GM23248 (cell line): ENCODE measurements around the gene SF3B4. TPM values are rescaled to one million over a fixed set of nuclear protein-coding genes. Genes with fewer than 3 reads are reported as not detected.
A peak's percentile ranks its signal among the peaks of the same experiment; 100 is the strongest.

Experiments
- DNase-seq: peaks from one replicate; pipeline ENCODE4 v3.0.0-alpha.2; 2015
- H2AFZ ChIP-seq: fragments of 200-600 bp; sonication (generic); 2 replicates; pipeline ENCODE4 v1.6.1; 2016; ENCODE audit warnings: antibody characterized with exemption
- H3F3A ChIP-seq: fragments of 200-600 bp; sonication (generic); 2 replicates; pipeline ENCODE4 v1.6.1; 2016; ENCODE audit warnings: mild to moderate bottlenecking, antibody characterized with exemption, mixed run types; ENCODE audit not compliant: insufficient read depth
- H3K27ac ChIP-seq: fragments of 200-600 bp; sonication (generic); 2 replicates; pipeline ENCODE4 v1.5.1; 2016; ENCODE audit warnings: mild to moderate bottlenecking
- H3K27me3 ChIP-seq: fragments of 200-600 bp; sonication (generic); replicated peaks from 2 replicates; pipeline ENCODE4 v1.6.1; 2016; ENCODE audit warnings: mild to moderate bottlenecking; ENCODE audit not compliant: insufficient read depth
- H3K36me3 ChIP-seq: fragments of 200-600 bp; sonication (generic); 2 replicates; pipeline ENCODE4 v1.6.1; 2016; ENCODE audit warnings: low read depth, mild to moderate bottlenecking
- H3K4me1 ChIP-seq: fragments of 200-600 bp; sonication (generic); 2 replicates; pipeline ENCODE4 v1.6.1; 2016; ENCODE audit warnings: mild to moderate bottlenecking; ENCODE audit not compliant: insufficient read depth
- H3K4me2 ChIP-seq: fragments of 200-600 bp; sonication (generic); one replicate; pipeline ENCODE4 v1.6.1; 2016; ENCODE audit warnings: mild to moderate bottlenecking; ENCODE audit not compliant: unreplicated experiment
- H3K4me3 ChIP-seq: fragments of 200-600 bp; sonication (generic); 2 replicates; pipeline ENCODE4 v1.5.1; 2016; ENCODE audit warnings: mild to moderate bottlenecking
- H3K79me2 ChIP-seq: fragments of 200-600 bp; sonication (generic); 2 replicates; pipeline ENCODE4 v1.6.1; 2016; ENCODE audit warnings: mild to moderate bottlenecking; ENCODE audit not compliant: insufficient read depth
- H3K9ac ChIP-seq: fragments of 200-600 bp; sonication (generic); 2 replicates; pipeline ENCODE4 v1.6.1; 2016; ENCODE audit warnings: mild to moderate bottlenecking
- H3K9me2 ChIP-seq: fragments of 200-600 bp; sonication (generic); 2 replicates; pipeline ENCODE4 v1.6.1; 2016; ENCODE audit warnings: mixed run types, mild to moderate bottlenecking, moderate library complexity; ENCODE audit not compliant: insufficient read depth
- H3K9me3 ChIP-seq: fragments of 200-600 bp; sonication (generic); one replicate; pipeline ENCODE4 v1.6.1; 2017; ENCODE audit warnings: low read depth
- H4K20me1 ChIP-seq: fragments of 200-600 bp; sonication (generic); 2 replicates; pipeline ENCODE4 v1.6.0; 2016; ENCODE audit not compliant: insufficient read depth
- EZH2 ChIP-seq: fragments of 200-600 bp; sonication (generic); IDR thresholded peaks from 2 replicates; pipeline ENCODE4 v1.6.1; 2018; ENCODE audit warnings: antibody characterized with exemption, mild to moderate bottlenecking; ENCODE audit not compliant: insufficient read depth, poor library complexity, severe bottlenecking
- EZH2phosphoT487 ChIP-seq: fragments of 200-600 bp; sonication (generic); IDR thresholded peaks from 2 replicates; pipeline ENCODE4 v1.6.1; 2018; ENCODE audit warnings: antibody characterized with exemption, moderate library complexity, mild to moderate bottlenecking, low read depth; ENCODE audit not compliant: insufficient read depth
- WGBS, 2 experiments: methylation state at CpG; one replicate each; pipeline ENCODE4 v1.1.6; 2015 to 2017; ENCODE audit warnings: low lambda C conversion rate in 2 of 2, low coverage in 1 of 2; ENCODE audit errors: missing lambda C conversion rate in 2 of 2; 5-methylcytosine and 5-hydroxymethylcytosine counted together
- in situ Hi-C: fragments of 300-500 bp; cut with MboI; formaldehyde crosslinking; loops from 2 replicates; pipeline ENCODE4 v1.15.0; 2020
- polyA plus RNA-seq: library from polyadenylated mRNA; unstranded; fragments of >200 nt; fragmentation: Nextera tagmentation; extraction: Ambion mirVana; gene quantifications from 2 replicates; pipeline ENCODE4 v1.2.1, GENCODE V29; 2016
- total RNA-seq: library from RNA; depleted of rRNA; stranded (reverse); fragments of >200 nt; shearing (Covaris generic); gene quantifications from 2 replicates; pipeline ENCODE4 v1.2.3, GENCODE V29; 2014

SF3B4 gene
- total and polyA plus RNA-seq, 2 experiments from 2014 or later, result 12.3 to 98.0 TPM

DNA sequence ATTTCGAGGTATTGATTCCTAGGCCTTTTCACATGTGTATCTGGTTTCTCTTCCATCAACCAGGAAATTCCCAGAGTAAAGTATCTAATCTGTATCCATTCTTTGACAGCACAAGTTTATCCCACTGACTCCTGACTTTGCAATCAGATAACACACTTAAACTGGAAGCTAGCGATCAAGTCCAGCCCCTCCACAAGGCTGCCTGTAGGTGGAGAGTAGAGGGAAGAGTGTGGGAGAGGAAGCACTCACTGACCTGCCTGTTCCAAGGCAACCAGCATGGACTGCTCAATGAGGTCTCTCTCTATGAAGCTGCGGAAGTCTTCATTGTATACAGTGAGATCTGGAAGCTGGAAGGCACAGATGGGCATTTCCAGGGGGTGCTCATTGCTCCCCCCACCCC is 39.4 kb upstream of the SF3B4 start:
- no peak overlapping the region for H3K9ac ChIP-seq
- WGBS, 2 experiments, result 92 to 99% methylated on average over 3 of the region's 3 CpGs
- no peak overlapping the region for H2AFZ ChIP-seq
- no peaks in the 10 kb centered on the region for H3K27me3 ChIP-seq
- no peaks in the 10 kb centered on the region for H3K9me2 ChIP-seq
- TF ChIP-seq EZH2 (no peak), EZH2phosphoT487 (no peak)
- in situ Hi-C loops, result loop anchor here (10.0 kb wide), 2 partner anchors 88 to 208 kb away; no protein-coding TSS in a partner anchor
- H3K79me2 ChIP-seq, result peaks cover 70% of the 10 kb centered on the region
- H3K4me1 ChIP-seq, result 0 out of 2 replicates have a peak, but pooled peaks cover 3% of the 10 kb centered on the region
- peaks cover 25% of the 10 kb centered on the region for H3F3A ChIP-seq
- peaks cover 51% of the 10 kb centered on the region for H3K36me3 ChIP-seq
- DNase-seq, result no peak
- H3K4me3 ChIP-seq, result no peak overlapping the region
- H3K4me2 ChIP-seq, result no peak overlapping the region
- no peaks in the 10 kb centered on the region for H4K20me1 ChIP-seq
- no peak overlapping the region for H3K27ac ChIP-seq
- H3K9me3 ChIP-seq, result no peaks in the 10 kb centered on the region

- Histone ChIP-seq H3K4me2 (no peak overlapping the region), H3K36me3 (peaks cover 51% of the 10 kb centered on the region), H3K4me3 (no peak overlapping the region), H3F3A (peaks cover 25% of the 10 kb centered on the region), H3K79me2 (peaks cover 68% of the 10 kb centered on the region), H2AFZ (no peak overlapping the region), H4K20me1 (no peaks in the 10 kb centered on the region), H3K9me3 (no peaks in the 10 kb centered on the region), H3K4me1 (0 out of 2 replicates have a peak, but pooled peaks cover 3% of the 10 kb centered on the region), H3K9me2 (no peaks in the 10 kb centered on the region), H3K9ac (no peak overlapping the region), H3K27me3 (no peaks in the 10 kb centered on the region), H3K27ac (no peak overlapping the region)
- in situ Hi-C loops, result loop anchor here (10.0 kb wide), 2 partner anchors 88 to 208 kb away; no protein-coding TSS in a partner anchor
- TF ChIP-seq EZH2, result no peak
- TF ChIP-seq EZH2phosphoT487, result no peak
- 79 to 88% methylated on average over 1 of the region's 1 CpG for WGBS, 2 experiments
- DNase-seq, result peak; percentile 32
Observed at GRCh38 chr1:149966405-149966804, 38.8 kb upstream of the SF3B4 start.

GRCh38 chr1:149965440-149965839 is 37.8 kb upstream of the SF3B4 start:
- no peaks in the 10 kb centered on the region for H3K9me2 ChIP-seq
- H3K4me2 ChIP-seq, result no peak overlapping the region
- no peaks in the 10 kb centered on the region for H4K20me1 ChIP-seq
- 98 to 100% methylated on average over 3 of the region's 3 CpGs for WGBS, 2 experiments
- no peaks in the 10 kb centered on the region for H3K9me3 ChIP-seq
- H3K27ac ChIP-seq, result no peak overlapping the region
- H3K4me1 ChIP-seq, result 0 out of 2 replicates have a peak, but pooled peaks cover 3% of the 10 kb centered on the region
- H3K4me3 ChIP-seq, result no peak overlapping the region
- in situ Hi-C loops, result loop anchor here (10.0 kb wide), 2 partner anchors 89 to 209 kb away; no protein-coding TSS in a partner anchor
- no peak for TF ChIP-seq EZH2phosphoT487
- H3F3A ChIP-seq, result peaks cover 25% of the 10 kb centered on the region
- no peak for DNase-seq
- H2AFZ ChIP-seq, result no peak overlapping the region
- H3K79me2 ChIP-seq, result peaks cover 68% of the 10 kb centered on the region
- peaks cover 50% of the 10 kb centered on the region for H3K36me3 ChIP-seq
- no peak overlapping the region for H3K9ac ChIP-seq
- no peaks in the 10 kb centered on the region for H3K27me3 ChIP-seq

GRCh38 chr1:149963358-149963757 is 35.8 kb upstream of the SF3B4 start:
- Histone ChIP-seq H3K9me2 (no peaks in the 10 kb centered on the region), H3F3A (peaks cover 25% of the 10 kb centered on the region), H3K9ac (0 out of 2 replicates have a peak overlapping the region, but pooled peaks have one; percentile 7), H3K4me1 (0 out of 2 replicates have a peak, but pooled peaks cover 3% of the 10 kb centered on the region), H3K27ac (peak overlapping the region; percentile 29), H3K27me3 (no peaks in the 10 kb centered on the region), H3K9me3 (no peaks in the 10 kb centered on the region), H4K20me1 (no peaks in the 10 kb centered on the region), H3K4me2 (no peak overlapping the region), H2AFZ (no peak overlapping the region), H3K36me3 (peaks cover 54% of the 10 kb centered on the region), H3K79me2 (peaks cover 52% of the 10 kb centered on the region), H3K4me3 (no peak overlapping the region)
- in situ Hi-C loops, result loop anchor here (10.0 kb wide), 2 partner anchors 91 to 211 kb away; no protein-coding TSS in a partner anchor
- 40 to 52% methylated on average over 3 of the region's 3 CpGs for WGBS, 2 experiments
- DNase-seq, result peak; percentile 43
- TF ChIP-seq EZH2, result no peak
- TF ChIP-seq EZH2phosphoT487, result no peak
